Measurements from ENCODE around the gene PTPRG. TPM values are rescaled to one million over a fixed set of nuclear protein-coding genes. Genes with fewer than 3 reads are reported as not detected.

PTPRG gene
- total RNA-seq, 1 donor from 2014 or later = 124 TPM

DNA sequence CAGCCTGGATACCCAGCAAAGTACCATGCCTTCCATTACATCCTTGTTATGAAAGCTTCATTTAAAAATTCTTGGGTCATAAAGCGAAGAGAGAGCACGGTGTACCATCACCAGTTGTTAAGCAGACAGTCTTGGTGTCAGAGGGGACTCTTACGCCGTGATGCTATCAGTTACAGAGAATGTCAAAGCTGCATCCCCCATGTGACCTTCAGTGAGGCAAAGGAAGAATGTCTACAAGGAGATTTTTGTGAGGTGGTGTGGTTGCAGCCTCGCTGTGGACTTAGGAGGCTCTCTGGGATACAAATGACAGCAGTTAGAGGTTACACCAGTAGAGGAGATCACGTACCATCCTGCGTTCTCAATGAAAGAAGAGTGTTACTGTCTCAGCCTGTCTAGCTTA is 533.7 kb downstream of the PTPRG start:
- DNase-seq (ENCODE audit: low spot score) = no peak

DNA sequence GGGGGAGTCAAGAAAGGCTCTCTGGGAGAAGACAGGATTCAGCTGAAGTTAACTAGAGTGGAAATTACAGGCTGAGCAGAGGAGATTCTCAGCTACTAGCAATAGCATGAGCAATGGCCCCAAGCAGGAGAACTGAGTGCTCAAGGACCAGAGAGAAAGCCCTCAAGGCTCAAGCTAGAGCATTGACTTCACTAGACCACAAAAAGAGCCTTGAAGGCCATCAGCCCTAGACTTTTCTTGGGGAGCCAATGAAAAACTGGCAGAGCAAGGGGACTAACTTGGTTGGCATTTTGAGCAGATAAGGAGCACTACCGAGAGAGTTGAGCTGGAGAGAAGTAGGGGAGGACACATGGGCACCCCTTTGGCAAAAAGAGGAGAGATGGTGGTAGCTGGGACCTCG is 534.4 kb downstream of the PTPRG start:
- no peak for DNase-seq (ENCODE audit: low spot score)

GRCh38 chr3:62096521-62096920 is 535.1 kb downstream of the PTPRG start:
- no peak for DNase-seq (ENCODE audit: low spot score)

GRCh38 chr3:62097121-62097520 is 535.8 kb downstream of the PTPRG start:
- DNase-seq (ENCODE audit: low spot score) = no peak

DNA sequence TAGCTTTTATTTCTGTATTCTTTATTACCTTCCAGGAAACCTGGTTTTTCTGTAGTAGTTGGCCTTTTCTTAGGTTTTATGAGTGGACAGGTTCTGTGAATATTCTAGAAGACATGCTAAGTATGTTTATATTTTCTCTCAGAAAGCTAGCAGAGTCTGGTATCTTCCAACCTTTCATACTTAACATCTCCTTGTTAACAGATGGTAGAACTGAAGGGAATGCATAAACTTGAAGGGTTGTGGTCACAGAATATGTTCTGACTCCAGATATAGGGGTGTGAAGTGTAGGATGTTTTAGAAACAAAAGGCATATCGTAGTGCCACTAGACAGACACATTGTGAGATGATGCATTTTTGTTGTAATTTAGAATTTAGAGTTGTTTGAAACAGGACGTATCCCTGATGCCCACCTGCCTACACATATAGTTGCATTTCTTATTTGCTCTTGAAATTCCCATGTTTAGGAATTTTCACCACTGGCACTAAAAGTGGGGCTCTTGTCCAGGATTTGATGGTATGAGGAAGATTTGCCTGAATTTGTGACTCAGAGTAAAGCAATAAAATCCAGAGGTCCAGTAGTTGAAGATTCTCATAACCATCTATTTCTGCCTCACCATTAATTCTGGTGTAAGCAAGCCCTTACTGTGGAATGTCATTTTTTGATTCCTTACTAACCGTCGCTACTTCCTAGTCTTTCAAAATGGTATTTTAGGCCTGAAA is 537.4 kb downstream of the PTPRG start:
- no peak for DNase-seq (ENCODE audit: low spot score)

DNA sequence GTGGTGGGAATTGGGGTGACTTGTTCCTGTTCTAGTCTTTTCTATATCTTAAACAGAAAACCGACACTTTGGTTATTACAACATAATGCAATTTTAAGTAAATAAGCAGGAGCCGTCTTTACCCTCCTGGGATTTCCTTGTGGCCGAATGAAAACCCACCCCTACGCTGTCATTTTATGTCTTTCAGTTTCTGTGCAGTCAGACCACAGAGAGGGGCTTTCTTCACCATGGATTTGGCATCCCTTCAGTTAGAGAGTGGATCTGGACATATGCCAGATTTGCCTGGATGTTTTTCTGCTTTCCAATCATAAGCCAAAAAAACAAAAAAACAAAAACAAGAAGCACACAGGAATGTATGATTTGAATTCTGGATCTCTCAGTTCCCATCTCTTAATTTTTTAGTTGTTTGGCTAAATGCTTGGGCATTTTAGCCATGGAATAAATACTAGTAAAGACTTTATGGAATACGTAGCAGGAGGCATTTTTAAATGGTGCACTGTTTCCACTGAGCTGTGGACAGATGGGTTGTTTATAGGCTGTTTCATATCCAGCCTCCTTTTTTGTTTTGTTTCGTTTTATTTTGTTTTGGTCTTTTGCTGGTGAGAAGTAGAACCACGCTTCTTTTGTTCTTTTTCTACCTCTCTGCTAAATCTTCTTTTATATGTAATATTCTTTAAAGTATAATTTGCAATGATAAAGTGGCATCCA is 539.1 kb downstream of the PTPRG start:
- no peak for DNase-seq (ENCODE audit: low spot score)

DNA sequence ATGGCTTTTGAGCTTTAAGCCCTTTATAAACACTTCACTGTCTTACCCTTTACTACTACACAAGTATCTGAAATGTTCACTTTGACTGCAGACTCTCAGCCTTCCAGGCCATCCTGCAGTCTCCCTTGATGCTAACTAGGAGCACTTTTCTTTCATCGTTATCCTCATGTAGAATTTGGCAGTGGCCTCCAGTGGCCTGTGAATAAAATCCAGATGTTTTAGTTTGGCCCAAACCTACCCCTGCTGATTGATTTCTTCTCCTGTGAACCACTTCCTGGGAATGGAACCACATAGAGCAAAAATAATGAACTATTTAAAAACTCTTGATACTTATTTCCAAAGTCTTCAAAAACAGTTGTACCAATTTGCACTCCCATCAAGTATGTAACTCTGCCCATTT is 540.1 kb downstream of the PTPRG start:
- no peak for DNase-seq (ENCODE audit: low spot score)

- no peak for DNase-seq (ENCODE audit: low spot score)
Observed at GRCh38 chr3:62103531-62103930, 542.2 kb downstream of the PTPRG start.

- no peak for DNase-seq (ENCODE audit: low spot score)
Observed at GRCh38 chr3:62109534-62109933, 548.2 kb downstream of the PTPRG start.

DNA sequence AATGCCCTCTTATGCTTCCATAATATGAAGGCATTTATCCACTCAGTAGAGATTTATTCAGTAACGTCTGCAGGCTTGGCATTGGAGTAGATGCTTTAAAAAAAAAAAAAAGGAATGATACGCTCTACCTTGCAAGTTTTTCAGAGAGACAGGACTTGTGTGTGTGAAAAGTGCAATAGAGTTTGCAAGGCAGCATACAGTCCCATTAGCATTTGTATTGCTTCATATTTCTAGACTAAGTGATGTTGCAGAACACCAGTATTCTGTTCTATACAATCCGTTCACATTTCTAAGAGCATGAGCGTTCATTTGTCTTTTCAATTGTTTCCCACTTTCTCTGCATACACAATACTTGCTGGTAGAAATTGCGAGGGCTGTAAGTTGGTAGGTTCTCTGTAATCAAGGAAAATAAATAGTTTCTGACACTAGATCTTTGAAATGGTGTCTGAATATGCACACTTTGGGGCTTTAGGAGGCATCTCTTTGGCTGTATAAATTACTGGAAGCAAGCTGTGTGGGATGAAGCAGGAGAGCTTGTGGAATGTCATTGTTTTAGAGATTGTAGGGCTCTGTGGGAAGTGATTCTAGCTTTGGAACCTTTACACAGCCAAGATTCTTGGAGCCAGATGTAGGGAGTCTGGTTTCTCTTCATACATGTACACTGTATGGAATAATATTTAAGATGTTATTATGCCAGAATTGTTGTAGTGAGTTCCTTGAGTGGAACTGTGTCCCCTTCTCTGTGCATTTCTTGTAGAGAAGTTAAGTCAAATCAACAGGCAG is 549.3 kb downstream of the PTPRG start:
- DNase-seq (ENCODE audit: low spot score) = no peak

- no peak for DNase-seq (ENCODE audit: low spot score)
Observed at GRCh38 chr3:62113092-62113491, 551.7 kb downstream of the PTPRG start.

GRCh38 chr3:62114763-62115162 is 553.4 kb downstream of the PTPRG start:
- no peak for DNase-seq (ENCODE audit: low spot score)

GRCh38 chr3:62117903-62118548 is 556.7 kb downstream of the PTPRG start:
- DNase-seq (ENCODE audit: low spot score) = no peak

GRCh38 chr3:62119139-62119538 is 557.8 kb downstream of the PTPRG start:
- DNase-seq (ENCODE audit: low spot score) = no peak

DNA sequence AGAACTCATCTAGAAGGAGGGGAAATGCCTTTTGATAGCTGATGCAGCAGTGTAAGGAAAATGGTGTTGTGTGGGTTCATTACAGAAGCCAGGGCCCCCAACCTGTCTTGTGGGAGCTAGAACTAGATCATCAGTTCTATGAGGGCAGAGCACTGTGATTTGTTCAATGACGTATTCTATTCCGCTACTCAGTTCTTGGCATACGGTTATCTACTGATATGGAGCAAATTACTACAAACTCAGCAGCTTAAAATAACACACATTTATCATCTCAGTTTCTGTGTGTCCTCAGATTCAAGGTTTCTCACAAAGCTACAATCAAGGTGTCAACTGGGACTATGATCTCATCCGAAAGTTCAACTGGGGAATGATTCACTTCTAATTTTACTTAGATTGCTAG is 561.4 kb downstream of the PTPRG start:
- DNase-seq (ENCODE audit: low spot score) = no peak

GRCh38 chr3:62125380-62125779 is 564.0 kb downstream of the PTPRG start:
- no peak for DNase-seq (ENCODE audit: low spot score)

GRCh38 chr3:62127116-62127515 is 565.7 kb downstream of the PTPRG start:
- DNase-seq (ENCODE audit: low spot score) = no peak

- no peak for DNase-seq (ENCODE audit: low spot score)
Observed at GRCh38 chr3:62128051-62128450, 566.7 kb downstream of the PTPRG start.

DNA sequence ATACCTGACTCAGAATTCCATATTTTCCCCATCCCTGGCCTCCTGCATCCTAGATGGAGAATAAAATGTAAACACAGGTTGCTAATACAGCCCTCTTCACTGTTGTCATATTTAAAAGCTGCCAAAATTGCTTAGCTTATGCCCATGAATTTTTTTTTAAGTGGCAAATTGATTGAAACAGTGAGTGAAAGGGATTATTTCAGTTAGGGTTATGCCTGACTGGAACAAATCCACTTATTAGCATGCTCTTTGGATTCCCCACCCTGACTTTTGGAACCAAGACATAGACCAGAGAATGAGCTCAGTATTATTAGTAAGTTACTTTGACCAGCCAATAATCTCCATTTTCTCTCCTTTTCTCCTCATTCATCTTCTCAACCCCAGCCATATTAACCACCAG is 567.3 kb downstream of the PTPRG start:
- no peak for DNase-seq (ENCODE audit: low spot score)

DNA sequence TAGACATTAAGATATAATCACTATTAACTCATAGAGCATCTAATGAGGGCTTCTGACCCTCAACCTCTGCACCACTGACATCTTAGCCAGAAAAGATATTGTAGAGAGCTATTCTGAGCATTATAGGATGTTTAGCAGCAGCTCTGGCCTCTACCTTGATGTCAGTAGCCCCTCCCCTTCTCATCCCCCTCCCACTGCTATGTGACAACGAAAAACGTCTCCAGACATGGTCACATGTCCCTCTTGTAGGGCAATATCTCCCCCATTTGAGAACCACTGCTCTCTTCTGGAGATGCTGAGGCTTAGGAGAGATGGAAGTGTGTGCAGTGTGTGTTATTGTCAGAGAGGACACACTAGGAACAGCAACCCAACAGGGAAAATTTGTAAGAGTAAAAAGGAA is 569.7 kb downstream of the PTPRG start:
- DNase-seq (ENCODE audit: low spot score) = no peak

DNA sequence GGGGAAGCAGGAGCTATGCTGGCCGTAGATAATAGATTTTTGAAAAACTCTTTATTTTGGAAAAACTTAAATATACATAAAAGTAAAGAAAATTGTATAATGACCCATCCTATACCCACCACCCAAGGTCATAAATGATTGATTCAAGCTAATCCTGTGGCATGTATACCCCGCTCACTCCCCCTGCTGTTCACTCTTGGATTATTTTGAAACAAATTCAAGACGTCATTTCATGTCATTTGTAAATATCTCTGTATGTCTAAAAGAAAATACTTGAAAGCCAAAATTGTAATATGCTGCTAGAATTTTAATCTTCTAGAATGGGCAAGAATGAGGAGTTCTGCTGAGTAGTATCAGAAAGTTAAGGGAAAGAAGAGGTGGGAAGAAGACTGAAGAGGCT is 570.2 kb downstream of the PTPRG start:
- DNase-seq (ENCODE audit: low spot score) = no peak
